Measurements from ENCODE around the gene YRDC.

Gene YRDC

GRCh38 chr1:37821481-37821880 is 13.5 kb upstream of the YRDC start:
- TF ChIP-seq CTCF (conservative IDR thresholded peaks at IDR 0.05) = no peak
- no peak overlapping the region for H3K27ac ChIP-seq

GRCh38 chr1:37817481-37817880 is 9.5 kb upstream of the YRDC start:
- peak overlapping the region; percentile 58 for H3K27ac ChIP-seq

GRCh38 chr1:37814252-37814651 is 6.2 kb upstream of the YRDC start:
- H3K27ac ChIP-seq = no peak overlapping the region
- TF ChIP-seq CTCF (conservative IDR thresholded peaks at IDR 0.05) = no peak

More at GRCh38 chr1:37817481-37817880, 9.5 kb upstream of the YRDC start:
- TF ChIP-seq CTCF (conservative IDR thresholded peaks at IDR 0.05) = no peak

- no peak for TF ChIP-seq CTCF (conservative IDR thresholded peaks at IDR 0.05)
- H3K27ac ChIP-seq = no peak overlapping the region
These were observed 5.6 kb upstream of the YRDC start for GRCh38 chr1:37813529-37814145.

- peak; percentile 80 for TF ChIP-seq CTCF (conservative IDR thresholded peaks at IDR 0.05)
- H3K27ac ChIP-seq = peak overlapping the region; percentile 95; the same call in 1 of the 2 replicates
These were observed 3.1 kb upstream of the YRDC start for GRCh38 chr1:37811027-37811655.

GRCh38 chr1:37809942-37810341 is 1.9 kb upstream of the YRDC start:
- peak overlapping the region; percentile 95; the same call in 1 of the 2 replicates for H3K27ac ChIP-seq
- no peak for TF ChIP-seq CTCF (conservative IDR thresholded peaks at IDR 0.05)

GRCh38 chr1:37808369-37809319 is 636 bp upstream of the YRDC start:
- TF ChIP-seq CTCF (conservative IDR thresholded peaks at IDR 0.05) = no peak
- H3K27ac ChIP-seq = peak overlapping the region; percentile 95

Measured in VCaP (cell line).